Endodermal cell (in vitro differentiated cells): ENCODE data around the gene NEK3. TPM values are rescaled to one million over a fixed set of nuclear protein-coding genes. Genes with fewer than 3 reads are reported as not detected.
A peak's percentile ranks its signal among the peaks of the same experiment; 100 is the strongest.

ENCODE experiments used
- DNase-seq: peaks from one replicate; pipeline ENCODE4 v3.0.0-alpha.2; 2017
- H3K27ac ChIP-seq: 2 replicates; pipeline ENCODE4 v1.5.1; 2013; ENCODE audit warnings: mild to moderate bottlenecking, low read depth, low read length, moderate library complexity
- H3K27me3 ChIP-seq: 2 replicates; pipeline ENCODE4 v1.6.1; 2013; ENCODE audit warnings: mild to moderate bottlenecking, low read length, moderate library complexity; ENCODE audit not compliant: insufficient read depth, control insufficient read depth, poor library complexity, severe bottlenecking
- H3K36me3 ChIP-seq: 2 replicates; pipeline ENCODE4 v1.7.0; 2013; ENCODE audit warnings: mild to moderate bottlenecking, low read length, moderate library complexity; ENCODE audit not compliant: control insufficient read depth, insufficient read depth
- H3K4me1 ChIP-seq: one replicate; pipeline ENCODE4 v1.7.0; 2013; ENCODE audit warnings: low read length; ENCODE audit not compliant: control insufficient read depth, insufficient read depth
- H3K4me3 ChIP-seq: 2 replicates; pipeline ENCODE4 v1.5.1; 2013; ENCODE audit warnings: mild to moderate bottlenecking, low read length, moderate library complexity
- H3K9ac ChIP-seq: 2 replicates; pipeline ENCODE4 v1.6.1; 2013; ENCODE audit warnings: mild to moderate bottlenecking, low read length, moderate library complexity; ENCODE audit not compliant: poor library complexity, severe bottlenecking; ENCODE audit errors: extremely low read depth
- H3K9me3 ChIP-seq: 2 replicates; pipeline ENCODE4 v1.6.1; 2013; ENCODE audit warnings: mild to moderate bottlenecking, low read length, moderate library complexity; ENCODE audit not compliant: control insufficient read depth
- H3K27ac Mint-ChIP-seq: 2 replicates; pipeline ENCODE4 v1.8.0; 2020; ENCODE audit warnings: mixed read lengths
- H3K27me3 Mint-ChIP-seq: 2 replicates; pipeline ENCODE4 v1.8.0; 2021; ENCODE audit warnings: mild to moderate bottlenecking, mixed read lengths; ENCODE audit not compliant: insufficient read depth
- H3K36me3 Mint-ChIP-seq: 2 replicates; pipeline ENCODE4 v1.8.0; 2020; ENCODE audit warnings: low read depth, mixed read lengths
- H3K4me1 Mint-ChIP-seq: 2 replicates; pipeline ENCODE4 v1.8.0; 2020; ENCODE audit warnings: mixed read lengths
- H3K4me3 Mint-ChIP-seq: 2 replicates; pipeline ENCODE4 v1.8.0; 2020; ENCODE audit warnings: mild to moderate bottlenecking, moderate library complexity, mixed read lengths
- H3K9me3 Mint-ChIP-seq: 2 replicates; pipeline ENCODE4 v1.8.0; 2020; ENCODE audit warnings: mild to moderate bottlenecking, mixed read lengths
- WGBS, 2 experiments: methylation state at CpG; one replicate each; pipeline versions ENCODE4 v1.1.5 to v1.1.7; 2013; ENCODE audit warnings: missing lambda C conversion rate in 2 of 2, mixed read lengths in 1 of 2; ENCODE audit not compliant: insufficient coverage in 1 of 2, insufficient read length in 1 of 2; 5-methylcytosine and 5-hydroxymethylcytosine counted together
- total RNA-seq, 2 donors: library from RNA; stranded (reverse); fragmentation: NEBNext Ultra II Directional in 1 of 2; extraction: Animal tissue kit (Norgen Biotek cat#: 25700) in 1 of 2; gene quantifications; 2 replicates in 1 of 2; 3 replicates in 1 of 2; pipeline ENCODE4 v1.2.1, GENCODE V29; 2021
- TF ChIP-seq, protein P1 (sequence below): fragments of 200-600 bp; sonication (generic); conservative IDR thresholded peaks from 2 replicates; pipeline ENCODE4 v1.5.0; 2021; ENCODE audit warnings: antibody characterized with exemption, mild to moderate bottlenecking

NEK3 gene
- total RNA-seq, 2 donors from 2014 or later: 30.7 to 48.8 TPM

DNA sequence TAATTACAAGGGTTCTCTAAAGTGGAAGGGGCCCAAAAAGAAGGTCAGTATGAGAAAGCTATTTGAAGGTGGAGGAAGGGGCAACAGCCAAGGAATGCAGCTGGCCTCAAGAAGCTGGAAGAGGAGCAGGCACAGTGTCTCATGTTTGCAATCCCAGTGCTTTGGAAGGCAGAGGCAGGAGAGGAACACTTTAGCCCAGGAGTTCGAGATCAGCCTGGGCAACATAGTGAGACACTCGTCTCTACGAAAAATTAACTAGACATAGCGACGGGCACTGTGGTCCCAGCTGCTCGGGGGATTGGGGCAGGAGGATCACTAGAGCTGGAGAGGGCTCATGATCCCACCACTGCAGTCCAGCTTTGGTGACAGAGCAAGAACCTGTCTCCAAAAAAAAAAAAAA, 656 bp upstream of the NEK3 start:
- peaks cover 5% of the 10 kb centered on the region for H3K9me3 Mint-ChIP-seq
- H3K9ac ChIP-seq: no peak overlapping the region
- no peaks in the 10 kb centered on the region for H3K27me3 ChIP-seq
- no peaks in the 10 kb centered on the region for H3K9me3 ChIP-seq
- H3K27ac Mint-ChIP-seq: peak overlapping the region; percentile 64
- peaks cover 4% of the 10 kb centered on the region for H3K36me3 ChIP-seq
- no peak overlapping the region for H3K4me3 ChIP-seq
- H3K4me3 Mint-ChIP-seq: peak overlapping the region; percentile 84
- H3K27me3 Mint-ChIP-seq: peaks cover 13% of the 10 kb centered on the region
- H3K36me3 Mint-ChIP-seq: peaks cover 8% of the 10 kb centered on the region
- peaks cover 51% of the 10 kb centered on the region for H3K4me1 Mint-ChIP-seq
- TF ChIP-seq, protein P1, sequence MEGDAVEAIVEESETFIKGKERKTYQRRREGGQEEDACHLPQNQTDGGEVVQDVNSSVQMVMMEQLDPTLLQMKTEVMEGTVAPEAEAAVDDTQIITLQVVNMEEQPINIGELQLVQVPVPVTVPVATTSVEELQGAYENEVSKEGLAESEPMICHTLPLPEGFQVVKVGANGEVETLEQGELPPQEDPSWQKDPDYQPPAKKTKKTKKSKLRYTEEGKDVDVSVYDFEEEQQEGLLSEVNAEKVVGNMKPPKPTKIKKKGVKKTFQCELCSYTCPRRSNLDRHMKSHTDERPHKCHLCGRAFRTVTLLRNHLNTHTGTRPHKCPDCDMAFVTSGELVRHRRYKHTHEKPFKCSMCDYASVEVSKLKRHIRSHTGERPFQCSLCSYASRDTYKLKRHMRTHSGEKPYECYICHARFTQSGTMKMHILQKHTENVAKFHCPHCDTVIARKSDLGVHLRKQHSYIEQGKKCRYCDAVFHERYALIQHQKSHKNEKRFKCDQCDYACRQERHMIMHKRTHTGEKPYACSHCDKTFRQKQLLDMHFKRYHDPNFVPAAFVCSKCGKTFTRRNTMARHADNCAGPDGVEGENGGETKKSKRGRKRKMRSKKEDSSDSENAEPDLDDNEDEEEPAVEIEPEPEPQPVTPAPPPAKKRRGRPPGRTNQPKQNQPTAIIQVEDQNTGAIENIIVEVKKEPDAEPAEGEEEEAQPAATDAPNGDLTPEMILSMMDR: no peak
- no peak for DNase-seq
- 96 to 98% methylated on average over 5 to 6 of the region's 6 CpGs for WGBS, 2 experiments
- H3K27ac ChIP-seq: no peak overlapping the region
- H3K4me1 ChIP-seq: peaks cover 3% of the 10 kb centered on the region

DNA sequence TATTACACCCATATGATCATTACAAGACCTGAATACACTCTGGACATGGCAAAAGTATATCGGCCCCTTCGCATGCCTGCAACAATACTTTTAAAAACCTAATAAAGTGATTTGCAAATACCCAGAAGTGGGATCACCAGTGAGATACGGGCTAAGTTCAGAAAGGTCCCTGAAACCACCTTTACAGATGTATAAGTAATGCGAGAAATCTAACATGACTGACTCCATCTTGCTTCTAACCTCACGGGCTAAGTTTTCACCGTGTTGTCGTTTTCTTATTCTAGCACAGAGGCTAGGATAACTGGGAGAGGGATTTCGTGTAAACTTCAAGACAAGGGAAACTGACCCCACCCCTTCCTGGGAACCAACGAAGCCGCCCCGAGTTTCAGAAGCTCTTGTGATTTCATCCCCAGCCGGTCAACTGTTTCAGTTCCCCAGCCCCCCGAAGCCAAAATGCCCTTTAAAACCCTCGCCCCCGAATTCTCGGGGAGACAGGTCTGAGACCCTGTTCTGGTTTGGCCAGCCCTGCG, 703 bp downstream of the NEK3 start:
- H3K27me3 ChIP-seq: no peaks in the 10 kb centered on the region
- Mint-ChIP-seq H3K27ac (peak overlapping the region; percentile 85), H3K36me3 (peaks cover 12% of the 10 kb centered on the region), H3K4me1 (peaks cover 48% of the 10 kb centered on the region), H3K4me3 (peak overlapping the region; percentile 84), H3K9me3 (peaks cover 5% of the 10 kb centered on the region), H3K27me3 (peaks cover 13% of the 10 kb centered on the region)
- 24 to 46% methylated on average over 6 to 17 of the region's 17 CpGs for WGBS, 2 experiments
- H3K4me3 ChIP-seq: peak overlapping the region; percentile 89
- H3K36me3 ChIP-seq: peaks cover 11% of the 10 kb centered on the region
- peak overlapping the region; percentile 33 for H3K27ac ChIP-seq
- TF ChIP-seq, protein P1: no peak
- no peak for DNase-seq
- H3K9me3 ChIP-seq: no peaks in the 10 kb centered on the region
- H3K4me1 ChIP-seq: peaks cover 3% of the 10 kb centered on the region
- H3K9ac ChIP-seq: peak overlapping the region; percentile 54

DNA sequence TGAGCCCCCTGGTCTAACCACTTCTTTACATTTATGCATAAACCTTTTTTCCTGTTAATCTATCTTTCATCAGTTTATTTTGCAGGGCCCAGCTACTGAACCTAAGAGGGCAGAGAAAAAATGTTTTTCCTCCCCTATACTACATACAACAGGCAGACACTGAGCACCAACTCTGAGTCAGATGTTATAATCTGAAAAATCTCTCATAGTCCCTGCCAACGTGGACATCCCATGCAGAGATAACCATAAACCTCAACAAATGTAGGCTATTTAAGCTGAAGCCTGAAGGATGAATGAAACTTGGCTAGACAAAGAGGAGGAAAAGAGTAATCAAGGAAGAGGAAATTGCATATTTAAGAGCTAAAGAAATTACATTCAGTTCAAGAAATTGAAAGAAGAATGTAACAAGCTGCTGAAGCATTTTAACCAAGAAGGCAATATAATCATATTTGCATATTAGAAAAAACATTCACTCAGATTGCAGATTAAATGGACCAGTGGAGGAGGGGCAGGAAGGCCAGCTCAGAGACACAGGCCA, 2.6 kb downstream of the NEK3 start:
- H3K27me3 Mint-ChIP-seq: peaks cover 13% of the 10 kb centered on the region
- WGBS, 2 experiments: 47% methylated on average over 1 of the region's 1 CpG; no CpG with 5 or more reads in 1 of the 2 experiments
- peaks cover 14% of the 10 kb centered on the region for H3K36me3 Mint-ChIP-seq
- DNase-seq: no peak
- peaks cover 5% of the 10 kb centered on the region for H3K9me3 Mint-ChIP-seq
- TF ChIP-seq, protein P1: no peak
- no peaks in the 10 kb centered on the region for H3K27me3 ChIP-seq
- H3K27ac Mint-ChIP-seq: no peak overlapping the region
- H3K4me3 Mint-ChIP-seq: no peak overlapping the region
- H3K9ac ChIP-seq: no peak overlapping the region
- H3K9me3 ChIP-seq: no peaks in the 10 kb centered on the region
- peaks cover 20% of the 10 kb centered on the region for H3K36me3 ChIP-seq
- H3K27ac ChIP-seq: no peak overlapping the region
- no peak overlapping the region for H3K4me3 ChIP-seq
- peaks cover 3% of the 10 kb centered on the region for H3K4me1 ChIP-seq
- H3K4me1 Mint-ChIP-seq: peaks cover 31% of the 10 kb centered on the region
